Liver (tissue), 9 donors: ENCODE results near the gene PEAK1. TPM values are rescaled to one million over a fixed set of nuclear protein-coding genes. Genes with fewer than 3 reads are reported as not detected.

Experiments used
- DNase-seq: peaks from one replicate; pipeline ENCODE4 v3.0.0-alpha.2; 2017; ENCODE audit warnings: low spot score
- H3K27ac ChIP-seq, 2 donors: one replicate each; pipeline ENCODE4 v1.7.0; 2013; ENCODE audit warnings: inconsistent platforms in 2 of 2, low read length in 2 of 2, control low read depth in 1 of 2, low read depth in 1 of 2, mild to moderate bottlenecking in 1 of 2
- H3K27me3 ChIP-seq, 4 donors: one replicate each; pipeline versions ENCODE4 v1.6.1 to v1.7.0; 2013; ENCODE audit warnings: low read length in 3 of 4, inconsistent platforms in 1 of 4, mild to moderate bottlenecking in 1 of 4, moderate library complexity in 1 of 4; ENCODE audit not compliant: control insufficient read depth in 4 of 4, insufficient read depth in 4 of 4
- H3K36me3 ChIP-seq, 4 donors: one replicate each; pipeline versions ENCODE4 v1.6.1 to v1.7.0; 2013; ENCODE audit warnings: low read length in 3 of 4, mild to moderate bottlenecking in 3 of 4, low read depth in 1 of 4, moderate library complexity in 1 of 4; ENCODE audit not compliant: control insufficient read depth in 4 of 4, insufficient read depth in 3 of 4
- H3K4me1 ChIP-seq, 4 donors: one replicate each; pipeline versions ENCODE4 v1.6.1 to v1.7.0; 2013; ENCODE audit warnings: low read length in 3 of 4, mild to moderate bottlenecking in 3 of 4, moderate library complexity in 1 of 4; ENCODE audit not compliant: control insufficient read depth in 4 of 4, insufficient read depth in 4 of 4
- H3K4me3 ChIP-seq, 3 donors: one replicate each; pipeline versions ENCODE4 v1.6.1 to v1.7.0; 2013; ENCODE audit warnings: low read length in 3 of 3, control low read depth in 1 of 3, low read depth in 1 of 3, mild to moderate bottlenecking in 1 of 3
- H3K9ac ChIP-seq, 2 donors: one replicate each; pipeline ENCODE4 v1.7.0; 2013; ENCODE audit warnings: low read length in 2 of 2, mild to moderate bottlenecking in 2 of 2, moderate library complexity in 2 of 2, control low read depth in 1 of 2, low read depth in 1 of 2
- H3K9me3 ChIP-seq, 4 donors: one replicate each; pipeline versions ENCODE4 v1.6.1 to v1.7.0; 2013; ENCODE audit warnings: low read length in 3 of 4; ENCODE audit not compliant: control insufficient read depth in 4 of 4
- EGR1 ChIP-seq, 2 donors: IDR thresholded peaks; 2 replicates each; pipeline ENCODE4 v1.6.1; 2016 to 2018; ENCODE audit warnings: antibody characterized with exemption in 2 of 2, low read depth in 2 of 2
- FOXA1 ChIP-seq: IDR thresholded peaks from 2 replicates; pipeline ENCODE4 v1.6.1; 2016; ENCODE audit warnings: antibody characterized with exemption
- FOXA2 ChIP-seq: IDR thresholded peaks from 2 replicates; pipeline ENCODE4 v1.6.1; 2016; ENCODE audit warnings: antibody characterized with exemption
- GABPA ChIP-seq, 2 donors: IDR thresholded peaks in 1 of 2; conservative IDR thresholded peaks in 1 of 2; 2 replicates each; pipeline ENCODE4 v1.6.1; 2016; ENCODE audit warnings: antibody characterized with exemption in 2 of 2, mild to moderate bottlenecking in 1 of 2, moderate library complexity in 1 of 2
- HNF4A ChIP-seq, 2 donors: conservative IDR thresholded peaks; 2 replicates each; pipeline ENCODE4 v1.6.1; 2016; ENCODE audit warnings: antibody characterized with exemption in 2 of 2, mild to moderate bottlenecking in 2 of 2
- HNF4G ChIP-seq: IDR thresholded peaks from 2 replicates; pipeline ENCODE4 v1.6.1; 2016; ENCODE audit warnings: antibody characterized with exemption
- JUND ChIP-seq, 2 donors: IDR thresholded peaks; 2 replicates each; pipeline ENCODE4 v1.6.1; 2016; ENCODE audit warnings: antibody characterized with exemption in 2 of 2
- NR2F2 ChIP-seq: IDR thresholded peaks from 2 replicates; pipeline ENCODE4 v1.6.1; 2016; ENCODE audit warnings: antibody characterized with exemption
- RAD21 ChIP-seq, 2 donors: IDR thresholded peaks; 2 replicates each; pipeline ENCODE4 v1.6.1; 2016; ENCODE audit warnings: antibody characterized with exemption in 2 of 2, mild to moderate bottlenecking in 2 of 2
- RXRA ChIP-seq, 2 donors: IDR thresholded peaks; 2 replicates each; pipeline ENCODE4 v1.6.1; 2017 to 2018; ENCODE audit warnings: antibody characterized with exemption in 2 of 2, mild to moderate bottlenecking in 1 of 2
- SP1 ChIP-seq: IDR thresholded peaks from 2 replicates; pipeline ENCODE4 v1.6.1; 2018; ENCODE audit warnings: antibody characterized with exemption, mild to moderate bottlenecking
- TAF1 ChIP-seq: conservative IDR thresholded peaks from 2 replicates; pipeline ENCODE4 v1.6.1; 2016; ENCODE audit warnings: antibody characterized with exemption, mild to moderate bottlenecking
- YY1 ChIP-seq: IDR thresholded peaks from 2 replicates; pipeline ENCODE4 v1.6.1; 2016; ENCODE audit warnings: antibody characterized with exemption, mild to moderate bottlenecking
- WGBS: extraction: QIAGEN DNeasy Blood & Tissue Kit; methylation state at CpG from one replicate; pipeline ENCODE4 v1.1.7; 2013; 5-methylcytosine and 5-hydroxymethylcytosine counted together
- polyA plus RNA-seq, 2 donors: library from polyadenylated mRNA; stranded (reverse) in 1 of 2; unstranded in 1 of 2; fragments of 200-250 nt in 1 of 2; fragments of >200 nt in 1 of 2; fragmentation: Nextera tagmentation in 1 of 2; extraction: Ambion mirVana in 1 of 2; gene quantifications; one replicate each; pipeline versions ENCODE4 v1.2.1 to v1.2.3, GENCODE V29; 2013 to 2015
- total RNA-seq, 2 donors: library from RNA; depleted of rRNA; stranded (reverse); fragments of >200 nt; gene quantifications; one replicate each; pipeline ENCODE4 v1.2.3, GENCODE V29; 2014
- TF ChIP-seq, protein P1 (sequence below): IDR thresholded peaks from 2 replicates; pipeline ENCODE4 v1.6.1; 2016; ENCODE audit warnings: antibody characterized with exemption
- TF ChIP-seq, protein P2 (sequence below): IDR thresholded peaks from 2 replicates; pipeline ENCODE4 v1.6.1; 2016; ENCODE audit warnings: antibody characterized with exemption
- TF ChIP-seq, protein P3 (sequence below): IDR thresholded peaks from 2 replicates; pipeline ENCODE4 v1.6.1; 2016; ENCODE audit warnings: antibody characterized with exemption
- TF ChIP-seq, protein P4 (sequence below): IDR thresholded peaks from 2 replicates; pipeline ENCODE4 v1.6.1; 2016; ENCODE audit warnings: antibody characterized with exemption, mild to moderate bottlenecking
- TF ChIP-seq, protein P5 (sequence below): fragments of 150-350 bp; IDR thresholded peaks from 2 replicates; pipeline ENCODE4 v1.5.1; 2017; ENCODE audit warnings: improper control_type of control experiment, low read depth, low read length; ENCODE audit not compliant: missing input control
- donor health status: healthy.
- donor health status: healthy.
- donor health status: healthy.
- donor health status: healthy.
- donor health status: healthy.

PEAK1 gene
- total and polyA plus RNA-seq, 4 donors = 1.8 to 14.9 (median 5.8) TPM

DNA sequence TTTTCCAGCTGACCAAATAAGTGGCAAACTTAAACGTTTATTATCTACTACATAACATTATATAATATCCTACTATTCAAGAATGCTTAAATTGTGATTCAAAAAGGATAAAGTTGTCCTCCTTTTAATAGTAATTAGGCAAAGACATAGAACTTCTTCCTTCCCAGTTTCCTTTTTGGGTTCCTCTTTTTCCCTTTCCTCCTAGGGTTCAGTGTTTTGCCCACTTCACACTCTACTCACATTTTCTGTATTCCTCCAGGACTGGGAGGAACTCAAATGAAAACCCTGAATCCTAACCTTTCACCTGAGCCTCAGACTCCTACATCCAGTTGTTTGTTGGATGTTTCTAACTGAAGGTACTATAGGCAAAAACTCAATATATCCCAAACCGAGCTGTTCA is 132.5 kb downstream of the PEAK1 start:
- WGBS = 78% methylated on average over 2 of the region's 2 CpGs
- Histone ChIP-seq H3K27ac (no peak overlapping the region), H3K4me1 (no peaks in the 10 kb centered on the region), H3K9ac (no peak overlapping the region), H3K4me3 (no peak overlapping the region), H3K27me3 (no peaks in the 10 kb centered on the region), H3K9me3 (no peaks in the 10 kb centered on the region), H3K36me3 (peaks cover 0 to 6% (median 1%) of the 10 kb centered on the region in 4 donors)
- DNase-seq = no peak
- TF ChIP-seq TAF1 (no peak), SP1 (no peak), HNF4G (no peak), RXRA (IDR thresholded peaks at IDR 0.05) (no peak), GABPA (IDR thresholded peaks at IDR 0.05 in 1 of 2, conservative IDR thresholded peaks at IDR 0.05 in 1 of 2) (no peak), JUND (IDR thresholded peaks at IDR 0.05) (no peak), FOXA1 (no peak), EGR1 (IDR thresholded peaks at IDR 0.05; ENCODE audit: low read depth in 2 of 2) (no peak), FOXA2 (no peak)
- TF ChIP-seq, protein P1, sequence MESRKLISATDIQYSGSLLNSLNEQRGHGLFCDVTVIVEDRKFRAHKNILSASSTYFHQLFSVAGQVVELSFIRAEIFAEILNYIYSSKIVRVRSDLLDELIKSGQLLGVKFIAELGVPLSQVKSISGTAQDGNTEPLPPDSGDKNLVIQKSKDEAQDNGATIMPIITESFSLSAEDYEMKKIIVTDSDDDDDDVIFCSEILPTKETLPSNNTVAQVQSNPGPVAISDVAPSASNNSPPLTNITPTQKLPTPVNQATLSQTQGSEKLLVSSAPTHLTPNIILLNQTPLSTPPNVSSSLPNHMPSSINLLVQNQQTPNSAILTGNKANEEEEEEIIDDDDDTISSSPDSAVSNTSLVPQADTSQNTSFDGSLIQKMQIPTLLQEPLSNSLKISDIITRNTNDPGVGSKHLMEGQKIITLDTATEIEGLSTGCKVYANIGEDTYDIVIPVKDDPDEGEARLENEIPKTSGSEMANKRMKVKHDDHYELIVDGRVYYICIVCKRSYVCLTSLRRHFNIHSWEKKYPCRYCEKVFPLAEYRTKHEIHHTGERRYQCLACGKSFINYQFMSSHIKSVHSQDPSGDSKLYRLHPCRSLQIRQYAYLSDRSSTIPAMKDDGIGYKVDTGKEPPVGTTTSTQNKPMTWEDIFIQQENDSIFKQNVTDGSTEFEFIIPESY = no peak
- TF ChIP-seq, protein P2, sequence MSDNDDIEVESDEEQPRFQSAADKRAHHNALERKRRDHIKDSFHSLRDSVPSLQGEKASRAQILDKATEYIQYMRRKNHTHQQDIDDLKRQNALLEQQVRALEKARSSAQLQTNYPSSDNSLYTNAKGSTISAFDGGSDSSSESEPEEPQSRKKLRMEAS = no peak

DNA sequence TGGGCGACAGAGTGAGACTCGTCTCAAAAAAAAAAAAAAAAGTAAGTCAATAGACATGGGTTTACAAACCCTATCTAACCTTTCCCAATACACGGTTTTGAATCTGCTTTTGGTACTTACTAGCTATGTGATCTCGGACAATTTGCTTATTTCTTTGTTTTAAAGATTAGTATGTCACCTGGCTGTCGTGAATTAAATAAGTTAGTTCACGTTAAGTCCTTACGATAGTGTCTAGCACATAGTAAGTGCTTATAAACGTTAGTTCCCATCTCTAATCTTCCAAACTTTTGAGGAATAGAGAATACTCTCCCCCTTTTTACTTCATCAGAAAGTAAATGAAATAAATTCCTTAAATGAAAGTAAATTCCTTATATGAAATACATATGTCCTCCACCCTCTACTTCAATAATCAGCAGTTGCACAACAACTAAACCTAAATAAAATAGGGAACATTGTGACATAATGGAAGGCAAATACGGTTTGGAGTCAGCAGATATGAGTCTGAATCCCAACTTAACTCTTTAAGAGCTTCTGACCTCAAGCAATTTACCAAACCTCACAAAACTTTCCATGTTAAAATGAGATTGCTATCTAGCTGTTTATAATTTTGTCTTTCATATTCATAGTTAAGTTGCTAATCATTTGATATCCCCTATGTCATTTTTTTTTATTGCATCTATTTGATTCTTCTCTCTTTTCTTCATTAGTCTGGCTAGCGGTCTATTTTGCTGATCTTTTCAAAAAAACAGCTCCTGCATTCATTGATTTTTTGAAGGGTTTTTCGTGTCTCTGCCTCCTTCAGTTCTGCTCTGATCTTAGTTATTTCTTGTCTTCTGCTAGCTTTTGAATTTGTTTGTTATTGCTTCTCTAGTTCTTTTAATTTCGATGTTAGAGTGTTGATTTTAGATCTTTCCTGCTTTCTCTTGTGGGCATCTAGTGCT is 134.6 kb downstream of the PEAK1 start:
- Histone ChIP-seq H3K36me3 (peaks cover 0 to 6% (median 1%) of the 10 kb centered on the region in 4 donors), H3K9me3 (no peaks in the 10 kb centered on the region), H3K27me3 (no peaks in the 10 kb centered on the region), H3K4me3 (no peak overlapping the region), H3K9ac (no peak overlapping the region), H3K4me1 (no peaks in the 10 kb centered on the region), H3K27ac (no peak overlapping the region)
- WGBS = 90% methylated on average over 12 of the region's 12 CpGs
- TF ChIP-seq RAD21 (IDR thresholded peaks at IDR 0.05) (no peak), FOXA2 (no peak), FOXA1 (no peak), RXRA (IDR thresholded peaks at IDR 0.05) (no peak), HNF4G (no peak), HNF4A (conservative IDR thresholded peaks at IDR 0.05) (no peak), GABPA (IDR thresholded peaks at IDR 0.05 in 1 of 2, conservative IDR thresholded peaks at IDR 0.05 in 1 of 2) (no peak), EGR1 (IDR thresholded peaks at IDR 0.05; ENCODE audit: low read depth in 2 of 2) (no peak), JUND (IDR thresholded peaks at IDR 0.05) (no peak), NR2F2 (no peak), SP1 (no peak), TAF1 (no peak), YY1 (no peak)
- TF ChIP-seq, protein P3, sequence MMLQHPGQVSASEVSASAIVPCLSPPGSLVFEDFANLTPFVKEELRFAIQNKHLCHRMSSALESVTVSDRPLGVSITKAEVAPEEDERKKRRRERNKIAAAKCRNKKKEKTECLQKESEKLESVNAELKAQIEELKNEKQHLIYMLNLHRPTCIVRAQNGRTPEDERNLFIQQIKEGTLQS = no peak
- TF ChIP-seq, protein P1 = no peak
- TF ChIP-seq, protein P2 = no peak
- TF ChIP-seq, protein P4, sequence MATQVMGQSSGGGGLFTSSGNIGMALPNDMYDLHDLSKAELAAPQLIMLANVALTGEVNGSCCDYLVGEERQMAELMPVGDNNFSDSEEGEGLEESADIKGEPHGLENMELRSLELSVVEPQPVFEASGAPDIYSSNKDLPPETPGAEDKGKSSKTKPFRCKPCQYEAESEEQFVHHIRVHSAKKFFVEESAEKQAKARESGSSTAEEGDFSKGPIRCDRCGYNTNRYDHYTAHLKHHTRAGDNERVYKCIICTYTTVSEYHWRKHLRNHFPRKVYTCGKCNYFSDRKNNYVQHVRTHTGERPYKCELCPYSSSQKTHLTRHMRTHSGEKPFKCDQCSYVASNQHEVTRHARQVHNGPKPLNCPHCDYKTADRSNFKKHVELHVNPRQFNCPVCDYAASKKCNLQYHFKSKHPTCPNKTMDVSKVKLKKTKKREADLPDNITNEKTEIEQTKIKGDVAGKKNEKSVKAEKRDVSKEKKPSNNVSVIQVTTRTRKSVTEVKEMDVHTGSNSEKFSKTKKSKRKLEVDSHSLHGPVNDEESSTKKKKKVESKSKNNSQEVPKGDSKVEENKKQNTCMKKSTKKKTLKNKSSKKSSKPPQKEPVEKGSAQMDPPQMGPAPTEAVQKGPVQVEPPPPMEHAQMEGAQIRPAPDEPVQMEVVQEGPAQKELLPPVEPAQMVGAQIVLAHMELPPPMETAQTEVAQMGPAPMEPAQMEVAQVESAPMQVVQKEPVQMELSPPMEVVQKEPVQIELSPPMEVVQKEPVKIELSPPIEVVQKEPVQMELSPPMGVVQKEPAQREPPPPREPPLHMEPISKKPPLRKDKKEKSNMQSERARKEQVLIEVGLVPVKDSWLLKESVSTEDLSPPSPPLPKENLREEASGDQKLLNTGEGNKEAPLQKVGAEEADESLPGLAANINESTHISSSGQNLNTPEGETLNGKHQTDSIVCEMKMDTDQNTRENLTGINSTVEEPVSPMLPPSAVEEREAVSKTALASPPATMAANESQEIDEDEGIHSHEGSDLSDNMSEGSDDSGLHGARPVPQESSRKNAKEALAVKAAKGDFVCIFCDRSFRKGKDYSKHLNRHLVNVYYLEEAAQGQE = no peak
- TF ChIP-seq, protein P5, sequence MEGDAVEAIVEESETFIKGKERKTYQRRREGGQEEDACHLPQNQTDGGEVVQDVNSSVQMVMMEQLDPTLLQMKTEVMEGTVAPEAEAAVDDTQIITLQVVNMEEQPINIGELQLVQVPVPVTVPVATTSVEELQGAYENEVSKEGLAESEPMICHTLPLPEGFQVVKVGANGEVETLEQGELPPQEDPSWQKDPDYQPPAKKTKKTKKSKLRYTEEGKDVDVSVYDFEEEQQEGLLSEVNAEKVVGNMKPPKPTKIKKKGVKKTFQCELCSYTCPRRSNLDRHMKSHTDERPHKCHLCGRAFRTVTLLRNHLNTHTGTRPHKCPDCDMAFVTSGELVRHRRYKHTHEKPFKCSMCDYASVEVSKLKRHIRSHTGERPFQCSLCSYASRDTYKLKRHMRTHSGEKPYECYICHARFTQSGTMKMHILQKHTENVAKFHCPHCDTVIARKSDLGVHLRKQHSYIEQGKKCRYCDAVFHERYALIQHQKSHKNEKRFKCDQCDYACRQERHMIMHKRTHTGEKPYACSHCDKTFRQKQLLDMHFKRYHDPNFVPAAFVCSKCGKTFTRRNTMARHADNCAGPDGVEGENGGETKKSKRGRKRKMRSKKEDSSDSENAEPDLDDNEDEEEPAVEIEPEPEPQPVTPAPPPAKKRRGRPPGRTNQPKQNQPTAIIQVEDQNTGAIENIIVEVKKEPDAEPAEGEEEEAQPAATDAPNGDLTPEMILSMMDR = no peak
- DNase-seq = no peak
